Ovary (tissue), 3 donors: ENCODE data around the gene NPIPA3.

ENCODE experiments used
- CTCF ChIP-seq, 3 donors: fragments of 450-650 bp in 2 of 3; fragments of 200-600 bp in 1 of 3; IDR thresholded peaks; one replicate each; pipeline versions ENCODE4 v1.5.1 to v1.8.0; 2016 to 2022; ENCODE audit warnings: antibody characterized with exemption in 3 of 3, mild to moderate bottlenecking in 1 of 3
- EP300 ChIP-seq: sonication (generic); formaldehyde crosslinking; IDR thresholded peaks from one replicate; pipeline ENCODE4 v1.6.1; 2017; ENCODE audit warnings: antibody characterized with exemption
- POLR2A ChIP-seq: fragments of 450-650 bp; IDR thresholded peaks from one replicate; pipeline ENCODE4 v1.6.1; 2017; ENCODE audit warnings: antibody characterized with exemption, mild to moderate bottlenecking, moderate library complexity
- donor health status: DM: no; HTN: no; CAD: no.

GRCh38 chr16:14658063-14658462 is 45.1 kb upstream of the NPIPA3 start:
- TF ChIP-seq CTCF (IDR thresholded peaks at IDR 0.05) = no peak
- TF ChIP-seq EP300 = no peak
- TF ChIP-seq POLR2A = no peak
